Mesendoderm (in vitro differentiated cells): Measurements from ENCODE around the gene DCUN1D2.

ENCODE experiments used
- DNase-seq: peaks from one replicate; pipeline ENCODE4 v3.0.0; 2013
- H2AK5ac ChIP-seq: 2 replicates; pipeline ENCODE4 v1.6.1; 2013; ENCODE audit warnings: low read length, inconsistent platforms
- H2BK120ac ChIP-seq: 2 replicates; pipeline ENCODE4 v1.6.1; 2013; ENCODE audit warnings: low read depth, mild to moderate bottlenecking, low read length, moderate library complexity, mixed read lengths
- H2BK15ac ChIP-seq: replicated peaks from 2 replicates; pipeline ENCODE4 v1.6.1; 2013; ENCODE audit warnings: low read depth, mild to moderate bottlenecking, moderate library complexity
- H2BK5ac ChIP-seq: 2 replicates; pipeline ENCODE4 v1.6.1; 2013; ENCODE audit warnings: low read length, inconsistent platforms
- H3K18ac ChIP-seq: 2 replicates; pipeline ENCODE4 v1.6.1; 2013; ENCODE audit warnings: mild to moderate bottlenecking, low read length, mixed read lengths
- H3K23ac ChIP-seq: one replicate; pipeline ENCODE4 v1.6.1; 2013; ENCODE audit warnings: low read length
- H3K27ac ChIP-seq: 2 replicates; pipeline ENCODE4 v1.5.1; 2013; ENCODE audit warnings: low read depth, mild to moderate bottlenecking, inconsistent platforms, low read length, moderate library complexity
- H3K27me3 ChIP-seq: 2 replicates; pipeline ENCODE4 v1.6.1; 2013; ENCODE audit warnings: low read length, control low read depth, mild to moderate bottlenecking, inconsistent platforms; ENCODE audit not compliant: insufficient read depth, poor library complexity
- H3K36me3 ChIP-seq: 2 replicates; pipeline ENCODE4 v1.6.1; 2013; ENCODE audit warnings: low read length, inconsistent platforms; ENCODE audit not compliant: control insufficient read depth, insufficient read depth
- H3K4ac ChIP-seq: one replicate; pipeline ENCODE4 v1.6.1; 2013; ENCODE audit warnings: low read depth, mild to moderate bottlenecking, low read length, moderate library complexity
- H3K4me1 ChIP-seq: 2 replicates; pipeline ENCODE4 v1.6.1; 2013; ENCODE audit warnings: low read depth, low read length, inconsistent platforms; ENCODE audit not compliant: control insufficient read depth
- H3K4me2 ChIP-seq: 2 replicates; pipeline ENCODE4 v1.6.1; 2013; ENCODE audit warnings: low read length
- H3K4me3 ChIP-seq: 2 replicates; pipeline ENCODE4 v1.5.1; 2013; ENCODE audit warnings: mild to moderate bottlenecking, low read length
- H3K56ac ChIP-seq: one replicate; pipeline ENCODE4 v1.6.1; 2013; ENCODE audit warnings: low read length
- H3K79me1 ChIP-seq: 2 replicates; pipeline ENCODE4 v1.6.1; 2013; ENCODE audit warnings: low read length, inconsistent platforms
- H3K79me2 ChIP-seq: 2 replicates; pipeline ENCODE4 v1.6.1; 2013; ENCODE audit warnings: mild to moderate bottlenecking, low read length; ENCODE audit not compliant: control insufficient read depth, insufficient read depth
- H3K9ac ChIP-seq: 2 replicates; pipeline ENCODE4 v1.6.1; 2013; ENCODE audit warnings: low read length, inconsistent platforms
- H4K5ac ChIP-seq: one replicate; pipeline ENCODE4 v1.6.1; 2013; ENCODE audit warnings: low read length
- H4K8ac ChIP-seq: one replicate; pipeline ENCODE4 v1.6.1; 2013; ENCODE audit warnings: low read depth, mild to moderate bottlenecking, control low read depth, low read length, moderate library complexity
- WGBS: extraction: QIAGEN DNeasy Blood & Tissue Kit; methylation state at CpG from one replicate; pipeline ENCODE4 v1.1.7; 2013; ENCODE audit warnings: low lambda C conversion rate, missing lambda C conversion rate; ENCODE audit not compliant: insufficient coverage; ENCODE audit errors: extremely low coverage; 5-methylcytosine and 5-hydroxymethylcytosine counted together
- small RNA-seq: library from polyadenylated mRNA; stranded (forward); fragments of <200 nt; extraction: miRNeasy Mini kit (QIAGEN cat#:217004); gene quantifications from one replicate; pipeline ENCODE3, GENCODE V24; 2013; ENCODE audit not compliant: insufficient read depth

The DCUN1D2 gene

DNA sequence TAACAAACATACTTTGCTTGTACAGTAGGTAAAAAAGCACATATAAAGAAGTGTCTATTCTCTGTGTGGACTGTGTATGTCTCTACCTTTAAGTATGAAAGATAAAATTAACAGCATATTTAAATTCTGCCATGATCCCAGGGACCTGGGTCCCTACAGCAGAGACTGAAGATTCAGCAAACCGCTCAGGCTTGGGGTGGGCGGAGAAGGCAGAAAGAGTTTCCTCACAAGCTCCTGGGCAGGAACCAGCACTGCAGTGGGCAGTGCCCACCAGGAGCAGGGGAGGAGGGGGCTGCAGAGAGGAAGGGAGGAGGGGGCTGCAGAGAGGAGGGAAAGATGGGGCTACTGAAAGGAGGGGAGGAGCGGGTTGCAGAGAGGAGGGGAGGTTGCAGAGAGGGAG lies 81.9 kb downstream of the DCUN1D2 start:
- no peak overlapping the region for H3K18ac ChIP-seq
- no peak overlapping the region for H2BK15ac ChIP-seq
- no peak overlapping the region for H3K4ac ChIP-seq
- no peaks in the 10 kb centered on the region for H3K79me2 ChIP-seq
- H3K56ac ChIP-seq: no peak overlapping the region
- H4K8ac ChIP-seq: no peak overlapping the region
- no peak overlapping the region for H3K9ac ChIP-seq
- no peak overlapping the region for H3K27ac ChIP-seq
- H3K36me3 ChIP-seq: no peaks in the 10 kb centered on the region
- H3K27me3 ChIP-seq: no peaks in the 10 kb centered on the region
- H3K23ac ChIP-seq: no peak overlapping the region
- no peaks in the 10 kb centered on the region for H3K4me1 ChIP-seq
- DNase-seq: no peak
- H3K4me2 ChIP-seq: no peak overlapping the region
- no peak overlapping the region for H3K4me3 ChIP-seq
- H2BK5ac ChIP-seq: no peak overlapping the region
- H3K79me1 ChIP-seq: no peaks in the 10 kb centered on the region
- H2AK5ac ChIP-seq: no peak overlapping the region
- no peak overlapping the region for H4K5ac ChIP-seq
- H2BK120ac ChIP-seq: no peak overlapping the region
- WGBS: no CpG with 5 or more reads among the region's 3 CpGs

DNA sequence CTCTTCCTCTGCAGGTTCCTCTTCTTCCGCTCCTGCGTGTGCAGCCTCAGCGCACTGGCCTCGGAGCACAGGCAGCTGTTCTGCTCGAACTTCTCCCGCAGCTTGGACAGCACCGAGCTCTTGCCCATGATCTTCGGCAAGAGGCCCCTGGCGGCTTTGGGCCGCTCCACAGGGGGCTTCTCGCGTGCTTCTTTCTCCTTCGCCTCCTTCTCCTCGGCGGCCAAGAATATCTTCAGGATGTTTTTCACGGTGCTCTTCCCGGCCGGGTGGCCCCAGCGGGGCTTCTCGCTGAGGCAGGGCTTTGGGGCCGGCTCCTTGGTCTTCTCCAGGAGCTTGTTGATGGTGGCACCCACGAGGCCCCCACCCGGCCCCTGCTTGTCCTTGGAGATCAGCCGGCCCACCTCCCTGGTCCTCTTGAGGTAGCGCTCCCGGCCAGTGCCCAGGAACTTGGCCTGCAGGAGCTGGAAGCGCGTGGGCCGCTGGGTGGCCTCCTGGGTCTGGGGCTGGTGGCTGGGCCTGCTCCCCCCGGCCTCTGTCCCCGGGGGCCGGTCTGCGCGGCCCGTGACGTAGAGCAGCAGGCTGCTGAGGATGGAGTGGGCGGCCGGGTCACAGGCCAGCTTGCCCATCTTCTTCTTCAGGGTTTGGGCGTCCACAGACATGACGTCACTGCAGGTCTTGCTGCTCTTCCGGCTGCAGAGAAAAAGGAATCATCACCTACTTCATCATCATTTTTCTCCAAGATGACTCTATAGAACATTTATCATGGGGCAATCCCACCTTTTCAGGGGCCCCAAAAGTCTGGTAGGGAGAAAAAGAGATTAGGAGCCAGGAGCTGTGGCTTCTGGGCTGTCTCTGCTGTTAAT lies 82.7 kb downstream of the DCUN1D2 start:
- no CpG with 5 or more reads among the region's 41 CpGs for WGBS
- H3K4me3 ChIP-seq: no peak overlapping the region
- H3K4ac ChIP-seq: no peak overlapping the region
- H4K8ac ChIP-seq: no peak overlapping the region
- H3K27me3 ChIP-seq: no peaks in the 10 kb centered on the region
- no peak overlapping the region for H4K5ac ChIP-seq
- no peak overlapping the region for H3K23ac ChIP-seq
- H3K79me2 ChIP-seq: no peaks in the 10 kb centered on the region
- H3K18ac ChIP-seq: no peak overlapping the region
- H2BK5ac ChIP-seq: no peak overlapping the region
- no peak overlapping the region for H3K4me2 ChIP-seq
- DNase-seq: no peak
- no peak overlapping the region for H2BK15ac ChIP-seq
- H3K79me1 ChIP-seq: no peaks in the 10 kb centered on the region
- H2BK120ac ChIP-seq: no peak overlapping the region
- no peak overlapping the region for H3K9ac ChIP-seq
- no peak overlapping the region for H2AK5ac ChIP-seq
- no peaks in the 10 kb centered on the region for H3K36me3 ChIP-seq
- H3K56ac ChIP-seq: no peak overlapping the region
- no peak overlapping the region for H3K27ac ChIP-seq
- no peaks in the 10 kb centered on the region for H3K4me1 ChIP-seq

DNA sequence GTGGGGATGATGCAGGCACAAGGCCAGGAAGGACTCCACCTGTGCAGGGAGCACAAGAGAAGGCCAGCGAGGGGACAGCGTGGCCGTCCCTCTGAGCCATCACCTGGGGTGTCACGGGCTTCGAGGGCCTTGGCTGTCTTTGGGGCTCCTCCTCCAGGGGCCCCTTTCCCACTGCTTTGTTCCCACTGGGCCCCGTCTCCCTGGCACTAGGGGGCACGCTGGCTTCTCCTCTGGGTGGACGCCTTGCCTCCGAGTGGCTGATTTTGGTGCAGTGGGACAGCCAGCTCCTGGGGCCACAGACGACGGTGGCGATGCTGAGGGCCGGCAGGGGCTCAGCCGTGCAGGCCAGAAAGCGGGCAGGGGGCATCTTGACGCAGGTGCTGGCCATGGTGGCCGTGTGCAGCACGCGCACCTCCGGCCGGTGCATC lies 83.4 kb downstream of the DCUN1D2 start:
- Histone ChIP-seq H3K4me3 (no peak overlapping the region), H3K27ac (no peak overlapping the region), H3K79me1 (no peaks in the 10 kb centered on the region), H3K36me3 (no peaks in the 10 kb centered on the region), H4K5ac (no peak overlapping the region), H3K23ac (no peak overlapping the region), H3K56ac (no peak overlapping the region), H3K9ac (no peak overlapping the region), H3K79me2 (no peaks in the 10 kb centered on the region), H2BK5ac (no peak overlapping the region), H2BK120ac (no peak overlapping the region), H2AK5ac (no peak overlapping the region), H3K27me3 (no peaks in the 10 kb centered on the region), H3K4me1 (no peaks in the 10 kb centered on the region), H3K4ac (no peak overlapping the region), H4K8ac (no peak overlapping the region), H2BK15ac (no peak overlapping the region), H3K4me2 (no peak overlapping the region), H3K18ac (no peak overlapping the region)
- WGBS: no CpG with 5 or more reads among the region's 21 CpGs
- DNase-seq: no peak

DNA sequence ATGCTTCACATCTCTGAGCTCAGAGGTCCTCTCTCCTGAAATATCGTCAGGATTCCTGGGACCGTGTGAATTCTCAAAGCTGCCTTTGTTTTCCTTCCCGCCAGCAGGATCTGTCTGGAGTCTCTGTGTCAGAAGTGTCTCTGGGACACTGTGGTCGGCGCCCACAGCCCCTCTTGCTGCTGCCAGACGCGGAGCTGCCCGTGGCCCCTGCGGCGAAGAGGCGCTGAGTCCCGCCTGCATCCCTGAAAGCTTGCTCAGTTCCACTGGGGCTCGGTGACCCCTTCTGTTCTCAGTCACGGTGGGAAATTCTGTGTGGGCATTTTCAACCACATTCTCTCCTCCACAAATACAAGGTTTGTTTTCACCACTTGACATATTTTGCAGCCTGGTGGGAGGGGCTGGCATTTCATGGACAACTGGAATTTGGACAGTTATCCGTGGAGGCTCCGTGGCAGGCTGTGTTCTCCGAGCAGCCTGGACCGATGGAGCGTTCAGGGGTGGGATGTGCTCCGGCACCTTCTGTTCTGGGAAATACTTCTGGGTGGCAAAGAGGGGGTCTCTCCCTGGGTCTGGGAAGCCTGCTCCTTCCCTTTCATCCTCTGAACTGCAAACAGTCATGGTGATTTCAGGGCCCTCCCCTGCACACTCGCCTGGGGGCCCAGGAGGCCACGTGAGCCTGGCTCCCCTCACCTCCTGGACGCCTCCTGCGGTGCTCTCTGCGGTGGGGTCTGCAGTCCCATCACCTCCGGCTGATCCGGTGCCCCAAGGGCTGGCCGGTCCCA lies 84.0 kb downstream of the DCUN1D2 start:
- Histone ChIP-seq H2BK120ac (no peak overlapping the region), H3K9ac (no peak overlapping the region), H3K18ac (no peak overlapping the region), H3K27me3 (no peaks in the 10 kb centered on the region), H3K27ac (no peak overlapping the region), H3K79me1 (no peaks in the 10 kb centered on the region), H3K4ac (no peak overlapping the region), H3K4me2 (no peak overlapping the region), H2BK15ac (no peak overlapping the region), H3K4me1 (no peaks in the 10 kb centered on the region), H2AK5ac (no peak overlapping the region), H2BK5ac (no peak overlapping the region), H3K79me2 (no peaks in the 10 kb centered on the region), H3K36me3 (no peaks in the 10 kb centered on the region), H4K5ac (no peak overlapping the region), H3K56ac (no peak overlapping the region), H3K23ac (no peak overlapping the region), H4K8ac (no peak overlapping the region), H3K4me3 (no peak overlapping the region)
- DNase-seq: no peak
- no CpG with 5 or more reads among the region's 28 CpGs for WGBS

Small RNA genes within 50 kb of the gene (small RNA-seq; reads per million reads assigned to genes)
- 0.54 reads per million for gene RNU1-16P
